GM21515 (cell line): ENCODE measurements around the gene LGALS14.
"Not testable (repeated sequence)": the region's sequence is repeated elsewhere in the genome, so short reads cannot be mapped to it uniquely, and the experiment has no call there.

Experiments
- ATAC-seq: cut with Tn5 transposase; IDR thresholded peaks from one replicate; pipeline ENCODE4 v1.9.1; 2021; ENCODE audit not compliant: unreplicated experiment

LGALS14 gene, protein sequence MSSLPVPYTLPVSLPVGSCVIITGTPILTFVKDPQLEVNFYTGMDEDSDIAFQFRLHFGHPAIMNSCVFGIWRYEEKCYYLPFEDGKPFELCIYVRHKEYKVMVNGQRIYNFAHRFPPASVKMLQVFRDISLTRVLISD

GRCh38 chr19:39704181-39705044, at the start of gene LGALS14:
Gene LGALS14 (plus strand): TSS chr19:39704481. CDS start chr19:39704529, 48 bp downstream.
- ATAC-seq, result no peak

- no peak for ATAC-seq
These were observed 48.7 kb upstream of the LGALS14 start, which contains the start of gene LGALS16 for GRCh38 chr19:39655613-39656012. Gene LGALS16 (plus strand): TSS chr19:39655913. CDS start chr19:39655962, 49 bp downstream.

- no peak for ATAC-seq
These were observed 44.5 kb upstream of the LGALS14 start for GRCh38 chr19:39659791-39660190.

DNA sequence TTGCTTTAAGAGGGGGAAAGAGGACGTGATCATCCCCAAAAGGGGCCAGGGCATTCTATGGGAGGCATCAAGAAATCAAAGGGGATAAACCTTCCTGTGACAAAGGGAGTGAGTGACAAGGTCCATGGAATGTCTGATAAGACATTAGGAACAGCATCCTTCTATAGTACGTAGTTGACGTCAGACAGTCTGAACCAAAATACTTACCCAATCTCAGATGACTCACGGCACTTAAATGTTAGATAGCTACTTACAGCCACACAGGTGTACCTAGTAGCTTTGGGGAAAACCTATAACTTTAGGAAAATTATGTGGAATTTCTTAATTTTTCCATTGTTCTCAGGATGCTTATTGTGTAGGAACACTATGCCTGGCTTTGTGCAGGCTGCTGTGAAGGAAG, 43.6 kb upstream of the LGALS14 start:
- ATAC-seq, result no peak

GRCh38 chr19:39661565-39661964, 42.7 kb upstream of the LGALS14 start:
- ATAC-seq, result no peak

- ATAC-seq, result not testable (repeated sequence)
These were observed 34.4 kb upstream of the LGALS14 start for GRCh38 chr19:39669860-39670259.

GRCh38 chr19:39670998-39671397, 33.3 kb upstream of the LGALS14 start:
- no peak for ATAC-seq

DNA sequence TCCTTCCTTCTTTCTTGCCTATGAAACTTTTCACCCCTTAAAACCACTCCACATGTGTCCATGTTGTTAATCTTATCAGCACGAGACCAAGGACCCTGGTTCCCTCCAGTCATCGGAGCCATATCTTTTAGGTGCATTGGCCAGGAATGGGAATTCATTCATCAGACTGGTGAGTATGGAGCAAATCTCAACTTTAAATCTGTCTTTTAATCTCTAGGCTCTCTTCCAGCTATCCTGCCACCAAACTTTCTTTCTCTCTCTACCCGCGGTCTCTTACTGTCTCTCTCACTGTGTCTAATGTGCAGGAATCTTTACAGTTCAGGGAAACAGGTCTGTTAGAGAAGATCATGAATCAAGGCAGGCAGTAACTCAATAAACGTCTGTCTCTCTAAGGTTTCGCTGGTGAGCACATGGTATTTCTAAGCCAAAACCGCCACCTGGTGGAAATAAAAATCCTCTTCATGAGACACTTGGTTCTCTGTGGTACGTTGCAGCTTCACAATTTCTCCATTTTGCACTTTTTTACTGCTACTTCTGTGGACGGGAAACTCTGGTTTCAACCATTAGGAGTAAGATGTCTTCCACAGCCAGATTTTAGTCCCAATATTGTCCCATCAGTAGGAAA, 32.4 kb upstream of the LGALS14 start:
- ATAC-seq, result no peak

DNA sequence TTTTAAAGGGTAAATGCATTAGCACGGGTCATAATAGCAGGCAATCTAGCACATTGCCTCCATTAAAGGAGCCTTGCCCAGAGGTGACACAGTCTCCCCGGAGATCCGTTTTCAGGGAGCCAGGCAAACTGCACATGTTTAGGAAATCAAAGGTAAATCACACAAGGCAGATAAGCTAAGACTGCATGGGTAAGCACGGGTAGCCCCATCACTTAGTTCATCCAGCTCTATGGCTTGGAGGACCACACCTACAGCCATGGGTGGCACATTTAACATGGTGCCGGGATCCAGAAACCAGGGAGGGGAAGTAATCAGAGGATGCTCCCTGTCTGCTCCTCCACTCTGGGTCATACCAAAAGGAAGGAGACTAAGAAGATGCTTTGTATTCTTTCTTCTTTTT, 31.8 kb upstream of the LGALS14 start:
- no peak for ATAC-seq

DNA sequence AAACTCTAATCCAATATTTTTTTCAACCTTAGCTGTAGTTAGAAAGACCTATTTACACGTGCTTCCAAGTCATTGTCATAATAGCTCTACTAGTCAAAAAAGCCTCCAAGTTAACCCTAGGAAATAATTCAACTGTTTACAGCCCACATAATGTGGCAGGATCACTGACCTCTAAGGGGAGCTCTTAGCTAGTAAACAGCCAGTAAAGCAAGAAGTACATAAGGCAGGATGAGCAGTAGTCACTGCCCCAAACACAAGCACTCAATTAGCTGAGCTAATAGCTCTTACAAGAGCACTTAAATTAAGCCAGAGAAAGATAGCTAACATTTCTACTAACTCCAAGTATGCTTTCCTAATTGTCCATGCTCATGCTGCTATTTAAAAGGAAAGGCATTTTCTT, 30.4 kb upstream of the LGALS14 start:
- ATAC-seq, result not testable (repeated sequence)

GRCh38 chr19:39676004-39676403, 28.3 kb upstream of the LGALS14 start:
- ATAC-seq, result no peak

DNA sequence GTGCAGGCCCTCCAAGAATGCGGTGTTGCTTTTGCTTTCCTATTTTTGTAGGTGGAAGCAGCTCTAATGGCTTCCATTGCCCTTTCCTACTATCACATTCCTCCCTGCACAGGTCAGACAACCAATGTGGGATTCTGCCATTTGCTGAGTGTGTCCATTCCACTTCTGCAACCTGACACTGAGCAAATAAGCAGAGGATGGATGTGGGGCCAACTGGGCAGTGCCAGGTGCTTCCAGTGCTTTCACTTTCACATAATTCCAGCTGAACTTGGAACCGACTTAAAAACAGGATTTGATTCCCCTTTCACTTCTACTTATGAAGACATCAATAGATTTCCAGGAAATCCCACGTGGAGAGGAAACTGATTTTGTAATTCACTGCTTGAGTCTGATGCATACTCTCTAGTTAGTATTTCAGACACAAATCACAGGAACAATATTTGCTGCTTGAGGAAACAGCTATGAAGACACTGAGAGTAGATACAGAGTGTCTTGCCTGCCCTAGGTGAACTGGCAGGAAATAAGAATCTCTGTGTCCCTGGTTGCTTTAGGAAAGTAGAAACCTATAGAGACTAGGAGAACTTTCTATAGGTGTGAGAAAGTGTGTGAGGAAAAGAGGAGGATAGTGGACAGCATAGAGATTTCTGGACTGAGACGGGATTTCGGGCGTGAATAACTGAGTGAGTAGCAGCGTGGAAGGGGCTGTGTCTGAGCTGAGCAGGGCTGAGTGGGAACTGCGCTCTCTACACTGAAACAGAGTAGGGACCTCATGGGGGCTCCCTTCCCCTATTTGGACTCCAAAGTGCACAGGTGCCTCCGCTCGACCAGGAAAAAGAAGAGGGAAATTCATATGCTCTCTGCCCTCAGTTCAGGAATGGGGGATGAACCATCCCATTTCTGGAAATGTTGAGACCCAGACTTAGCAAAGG, 26.1 kb upstream of the LGALS14 start:
- ATAC-seq, result no peak

GRCh38 chr19:39679056-39679790, 25.1 kb upstream of the LGALS14 start:
- ATAC-seq, result peak; percentile 65

- ATAC-seq, result peak; percentile 19
These were observed 24.5 kb upstream of the LGALS14 start for GRCh38 chr19:39679791-39680168.

- ATAC-seq, result no peak
These were observed 23.7 kb upstream of the LGALS14 start for GRCh38 chr19:39680593-39680992.

- ATAC-seq, result no peak
These were observed 22.9 kb upstream of the LGALS14 start for GRCh38 chr19:39681416-39681815.

DNA sequence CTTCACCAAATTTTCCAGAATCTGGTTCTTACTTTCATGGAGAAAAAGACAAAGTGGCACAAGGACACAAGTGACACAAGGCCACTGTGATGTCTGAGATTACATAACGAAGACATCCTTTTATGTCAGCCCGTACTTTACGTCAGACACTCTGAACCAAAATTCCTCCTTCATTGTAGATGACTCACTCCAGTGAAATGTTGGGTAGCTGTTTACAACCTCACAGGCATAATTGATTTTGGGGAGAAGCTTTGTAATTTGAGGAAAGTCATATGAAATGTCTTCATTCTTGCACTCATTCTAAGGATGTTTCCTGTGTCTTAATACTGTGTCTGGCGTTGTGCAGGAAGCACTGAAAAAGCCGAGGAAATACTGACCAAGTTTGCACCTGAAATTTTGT, 20.0 kb upstream of the LGALS14 start:
- ATAC-seq, result no peak

- ATAC-seq, result no peak
These were observed 17.5 kb upstream of the LGALS14 start for GRCh38 chr19:39686739-39687138.

GRCh38 chr19:39688637-39689036, 15.6 kb upstream of the LGALS14 start:
- not testable (repeated sequence) for ATAC-seq

- no peak for ATAC-seq
These were observed 12.1 kb upstream of the LGALS14 start for GRCh38 chr19:39692166-39692565.
